Measurements from ENCODE around the gene KLF15. TPM values are rescaled to one million over a fixed set of nuclear protein-coding genes. Genes with fewer than 3 reads are reported as not detected.
A peak's percentile ranks its signal among the peaks of the same experiment; 100 is the strongest.

Gene KLF15
- total RNA-seq, 1 donor from 2014 or later: 28.5 TPM

DNA sequence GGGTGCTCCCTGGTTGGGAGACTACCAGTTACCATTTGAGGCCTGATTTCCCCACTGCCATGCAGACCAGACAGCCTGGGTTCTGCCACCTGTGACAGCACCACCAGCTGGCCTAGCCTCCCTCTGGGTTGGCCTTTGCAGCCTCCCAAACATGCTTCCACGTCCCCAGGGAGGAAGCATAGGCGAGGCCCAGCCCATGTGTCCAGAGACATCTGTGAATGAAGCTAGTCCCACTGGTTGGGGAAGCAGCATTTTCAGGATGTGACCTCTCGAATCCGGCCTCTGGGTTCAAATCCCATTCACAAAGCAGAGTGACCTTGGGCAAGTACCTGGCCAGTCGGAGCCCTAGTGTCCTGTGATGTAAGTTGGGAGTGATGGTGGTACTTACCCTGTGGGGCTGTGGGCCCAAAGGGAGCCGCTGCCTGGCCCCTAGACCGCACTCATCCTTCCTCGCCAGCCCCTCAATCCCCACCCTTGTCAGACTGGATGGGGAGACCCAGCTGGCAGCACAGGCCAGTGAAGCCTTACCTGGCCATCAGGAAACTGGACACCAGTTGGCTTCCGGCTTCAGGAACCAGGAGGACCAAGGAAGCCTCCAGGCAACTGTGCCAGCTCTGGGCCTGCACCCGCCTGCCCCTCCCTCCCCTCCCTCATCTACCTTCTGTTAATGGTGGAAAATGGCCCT is 6.0 kb downstream of the KLF15 start:
- DNase-seq (no peak), ATAC-seq (no peak)
- intact Hi-C loops (cut with micrococcal nuclease): no loop called here

DNA sequence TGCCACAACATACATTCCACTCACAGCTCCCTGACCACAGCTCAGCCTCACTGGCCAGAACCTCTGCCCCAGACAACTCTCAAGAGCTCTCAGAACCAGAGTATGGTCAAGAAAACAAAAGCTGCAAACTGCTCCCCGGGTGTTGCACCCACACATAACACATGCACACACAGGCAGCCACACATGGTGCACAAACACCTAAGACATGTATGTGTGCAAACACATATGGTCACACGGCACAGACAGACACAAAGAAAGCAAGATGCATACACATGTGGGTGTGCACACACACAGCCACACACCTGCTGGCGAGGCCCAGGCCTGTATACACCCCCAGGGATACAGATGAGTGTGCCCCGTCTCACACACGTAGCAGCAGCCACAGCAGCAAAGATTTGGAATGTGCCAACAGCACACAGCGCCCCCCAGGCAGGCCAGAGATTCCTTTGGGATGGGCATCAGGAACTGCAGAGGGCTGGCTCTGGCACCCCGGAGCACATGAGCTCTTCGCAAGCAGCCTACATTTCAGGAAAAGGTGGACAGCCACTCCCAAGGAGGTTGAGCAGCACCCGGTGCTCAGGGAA is 6.6 kb downstream of the KLF15 start:
- no peak for ATAC-seq
- no peak for DNase-seq
- intact Hi-C loops (cut with micrococcal nuclease): no loop called here

DNA sequence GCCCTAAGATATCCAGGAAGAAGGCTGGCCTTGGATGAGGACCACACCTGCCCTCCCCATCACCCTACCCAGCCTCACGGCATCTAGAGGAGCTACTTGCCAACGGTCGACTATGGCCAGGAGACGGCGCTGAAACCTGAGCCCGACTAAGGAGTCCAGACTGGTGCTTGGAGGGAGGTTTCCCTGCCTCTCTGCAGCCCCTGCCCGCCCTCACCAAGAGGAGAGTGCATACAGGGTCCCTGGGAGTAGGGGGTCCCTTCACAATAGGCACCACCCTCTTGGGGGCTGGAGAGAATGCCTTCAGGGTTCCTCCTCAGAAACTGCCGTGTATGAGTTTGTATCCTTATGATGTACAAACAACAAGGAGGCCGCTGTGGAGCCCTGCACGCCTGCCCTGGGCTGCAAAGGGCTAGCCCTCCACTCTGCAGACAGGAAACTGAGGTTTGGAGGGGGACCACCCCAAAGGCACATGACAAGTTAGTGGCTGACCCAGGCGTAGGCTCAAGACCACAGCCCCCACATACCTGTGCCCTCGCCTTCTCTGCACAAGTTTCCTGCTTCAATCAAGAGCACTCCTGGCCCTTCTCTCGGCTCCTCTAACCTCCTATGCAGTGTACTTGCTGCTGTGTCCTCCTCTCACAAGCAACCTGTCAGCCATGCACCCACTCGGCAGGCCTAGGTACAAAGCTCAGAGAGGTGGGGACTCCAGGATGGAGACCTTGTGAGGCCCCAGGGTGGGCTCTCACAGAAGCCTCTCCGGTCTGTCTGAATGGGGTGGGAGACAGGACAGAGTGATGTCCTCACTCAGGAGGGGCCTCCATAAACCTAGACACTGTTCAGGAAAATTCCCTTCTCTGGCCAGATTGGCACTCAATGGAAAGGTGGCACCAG is 7.4 kb downstream of the KLF15 start:
- intact Hi-C loops (cut with micrococcal nuclease): no loop called here
- ATAC-seq: no peak
- DNase-seq: no peak

DNA sequence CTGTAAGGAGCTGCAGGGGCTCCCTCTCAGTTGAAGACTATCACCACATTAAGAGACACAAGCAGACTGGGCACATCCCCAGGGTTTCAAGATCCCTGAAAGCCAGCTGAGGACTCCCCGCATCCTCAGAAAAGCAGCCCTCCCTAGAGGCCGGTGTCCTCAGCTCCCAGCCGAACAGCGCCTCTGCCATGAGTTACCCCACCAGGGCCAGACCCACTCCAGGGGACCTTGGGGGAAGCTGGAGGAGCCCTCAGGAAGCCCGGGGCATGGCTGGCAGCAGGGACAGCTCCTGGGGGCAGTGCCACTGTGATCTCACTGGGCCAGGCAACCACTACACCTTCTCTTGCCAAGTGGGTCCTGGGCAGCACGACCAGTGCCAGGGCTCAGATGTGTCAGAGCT is 8.1 kb downstream of the KLF15 start:
- intact Hi-C loops (cut with micrococcal nuclease): no loop called here
- DNase-seq (no peak), ATAC-seq (no peak)

DNA sequence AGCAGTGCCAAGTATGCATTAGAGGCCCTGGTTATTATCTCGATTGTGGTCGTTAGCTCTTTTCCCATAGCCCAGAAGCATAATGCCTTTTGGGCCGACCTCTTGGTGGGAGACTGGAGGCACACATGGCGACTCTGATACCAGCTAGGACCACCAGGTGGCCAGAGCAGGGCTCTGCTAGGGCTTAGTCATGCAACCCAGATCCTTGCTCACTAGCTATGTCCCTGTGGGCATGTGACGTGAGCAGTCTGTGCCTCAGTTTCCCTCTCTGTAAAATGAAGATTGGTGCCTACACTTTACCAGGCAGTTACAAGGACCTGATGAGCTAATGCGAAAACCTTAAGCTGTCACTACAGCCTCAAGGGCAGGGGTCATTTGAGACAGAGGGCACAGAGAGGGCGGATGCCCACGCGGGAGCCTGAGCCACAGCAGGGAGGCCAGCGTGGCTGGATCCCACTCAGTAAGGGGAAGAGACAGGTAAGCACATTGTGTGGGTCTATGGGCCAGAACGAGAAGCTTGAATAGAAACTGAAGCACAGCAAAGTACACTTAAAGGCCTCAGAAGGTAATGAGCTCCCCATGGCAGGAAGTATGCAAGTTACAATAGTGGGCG is 8.8 kb downstream of the KLF15 start:
- ATAC-seq (no peak), DNase-seq (no peak)
- intact Hi-C loops (cut with micrococcal nuclease): no loop called here

DNA sequence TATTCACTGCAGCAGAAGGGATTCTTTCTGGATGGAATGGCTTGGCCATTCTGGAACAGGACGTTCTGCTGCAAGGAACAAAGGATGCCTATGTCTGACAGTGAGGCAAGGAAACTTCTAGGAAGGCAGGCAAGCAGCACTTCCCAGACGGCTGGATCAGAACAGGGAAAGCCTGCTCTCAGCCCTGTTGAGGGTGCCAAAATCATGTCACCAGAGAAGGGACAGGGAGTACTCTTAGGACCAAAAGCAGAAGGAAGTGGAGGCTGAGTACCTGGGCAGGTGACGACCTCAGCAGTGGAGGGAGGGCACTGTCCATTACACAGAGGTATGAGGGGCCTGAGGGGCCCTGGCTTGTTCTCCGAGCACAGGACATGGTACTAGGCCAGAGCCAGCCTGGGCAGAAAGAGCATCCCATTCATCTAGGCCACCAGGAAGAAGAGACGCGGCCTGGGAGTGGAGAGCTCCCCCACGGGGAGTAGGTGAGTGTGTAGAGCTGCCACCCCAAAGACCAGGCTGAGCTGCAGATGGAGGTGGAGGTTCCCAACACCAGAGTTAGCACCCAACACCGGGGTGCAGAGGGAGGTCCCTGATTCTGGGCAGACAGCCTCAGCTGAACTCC is 9.6 kb downstream of the KLF15 start:
- ATAC-seq: peak; percentile 4

DNA sequence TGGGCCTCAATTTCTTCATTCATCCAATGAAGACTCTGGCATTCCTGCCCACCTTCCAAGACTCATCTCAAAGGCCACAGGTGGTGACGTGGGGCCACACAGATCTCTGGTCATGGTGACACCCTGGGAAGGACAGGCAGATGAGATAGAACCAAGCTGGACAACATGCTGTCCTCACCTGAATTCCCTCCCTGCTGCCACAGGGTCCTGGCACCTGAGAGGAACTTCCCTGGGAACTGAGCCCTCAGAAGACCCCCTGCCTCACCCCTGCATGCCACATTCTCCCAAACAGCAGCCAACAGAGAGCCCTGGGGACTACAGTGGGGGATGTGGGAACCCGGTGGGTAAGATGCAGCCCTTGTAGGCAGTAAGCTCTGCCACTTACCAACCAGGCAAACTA is 10.7 kb downstream of the KLF15 start:
- ATAC-seq (no peak), DNase-seq (no peak)
- intact Hi-C loops (cut with micrococcal nuclease): no loop called here

More for the DNA sequence above, 9.6 kb downstream of the KLF15 start:
- intact Hi-C loops (cut with micrococcal nuclease): no loop called here
- DNase-seq: no peak

DNA sequence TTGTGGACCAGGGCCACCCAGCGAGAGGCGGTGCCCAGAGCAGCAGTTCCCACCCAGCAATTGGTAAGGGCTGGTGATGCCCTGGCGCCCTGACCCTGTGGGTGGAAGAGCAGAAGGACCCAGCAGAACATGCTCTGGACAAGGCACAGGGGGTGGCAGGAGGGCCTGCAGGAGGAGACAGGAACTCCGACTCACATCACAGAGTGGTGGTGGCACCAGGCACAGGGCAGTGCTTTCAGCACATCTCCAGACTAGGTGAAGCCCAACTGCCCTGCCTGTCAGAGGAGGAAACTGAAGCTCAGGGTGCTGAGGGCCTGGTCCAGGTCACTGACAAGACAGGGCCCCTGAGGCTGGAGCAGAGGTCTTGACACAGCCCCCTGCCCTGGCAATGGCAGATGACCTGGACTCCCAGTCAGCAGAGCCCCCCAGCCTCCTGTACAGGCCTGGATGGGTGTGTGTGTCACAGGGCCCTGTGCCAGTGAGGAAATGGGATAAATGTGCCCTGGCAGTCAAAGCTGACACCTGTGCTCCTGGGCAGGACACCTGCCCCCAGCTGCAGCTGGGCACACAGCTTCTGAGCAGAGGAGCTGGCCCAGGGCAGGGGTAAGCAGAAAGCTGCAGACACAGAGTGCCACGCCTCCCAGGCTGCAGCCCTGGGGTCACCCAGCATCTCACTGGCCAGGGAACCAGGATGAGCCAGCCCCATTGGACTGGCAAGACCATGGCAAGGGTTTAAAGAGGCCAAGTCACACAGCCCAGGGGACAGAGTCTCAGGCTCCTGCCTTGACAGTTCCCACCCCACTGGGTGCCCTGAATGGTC is 11.4 kb downstream of the KLF15 start:
- DNase-seq: no peak
- ATAC-seq: no peak
- intact Hi-C loops (cut with micrococcal nuclease): no loop called here

DNA sequence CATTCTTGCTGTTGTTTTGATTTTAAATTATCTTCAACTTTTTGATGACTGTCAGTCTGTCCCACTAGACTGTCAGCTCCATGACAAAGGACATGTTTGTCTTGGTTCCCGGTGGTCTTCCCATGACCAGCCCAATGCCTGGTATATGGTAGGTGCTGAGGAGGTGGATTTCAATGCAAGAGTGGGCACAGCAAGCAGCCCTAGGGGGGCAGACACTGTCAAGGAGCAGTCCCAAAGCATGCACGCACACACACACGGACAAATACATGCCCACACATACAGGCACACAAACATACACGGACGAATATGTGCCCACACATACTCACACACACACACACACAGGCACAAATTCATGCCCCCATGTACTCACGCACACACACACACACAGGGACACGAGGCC is 12.0 kb downstream of the KLF15 start:
- no peak for ATAC-seq
- DNase-seq: no peak
- intact Hi-C loops (cut with micrococcal nuclease): no loop called here

DNA sequence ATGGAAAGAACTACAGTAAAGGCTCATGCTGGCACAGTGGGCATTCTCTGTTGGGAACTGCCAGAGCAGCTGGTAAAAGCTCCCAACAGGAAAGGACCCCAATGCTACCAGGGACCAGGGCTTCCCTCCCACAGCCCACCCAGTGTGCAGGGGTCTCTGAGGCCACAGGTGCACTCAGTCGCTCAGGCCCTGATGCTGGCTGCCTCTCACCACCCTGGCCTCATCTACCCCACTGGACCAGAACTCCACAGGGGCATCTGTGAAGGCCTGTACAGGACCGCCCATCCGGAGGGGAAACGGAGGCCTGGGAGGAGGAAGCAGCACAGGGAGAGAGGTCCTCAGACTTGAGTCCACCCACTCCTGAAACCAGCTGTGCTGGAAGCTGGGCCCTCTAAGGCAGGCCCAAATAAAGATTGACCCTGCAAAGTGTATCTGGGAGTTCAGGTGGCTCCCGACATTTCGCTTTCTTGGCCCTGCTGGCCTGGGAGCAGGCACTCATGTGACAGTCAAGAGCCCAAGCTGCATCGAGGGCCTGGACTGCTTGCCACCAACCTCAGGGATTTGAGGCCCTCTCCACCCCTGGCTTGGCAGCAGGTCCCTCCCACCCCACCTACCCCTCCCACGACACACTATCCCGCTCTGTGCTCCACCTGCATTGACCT is 12.7 kb downstream of the KLF15 start:
- no peak for ATAC-seq
- no peak for DNase-seq
- intact Hi-C loops (cut with micrococcal nuclease): no loop called here

DNA sequence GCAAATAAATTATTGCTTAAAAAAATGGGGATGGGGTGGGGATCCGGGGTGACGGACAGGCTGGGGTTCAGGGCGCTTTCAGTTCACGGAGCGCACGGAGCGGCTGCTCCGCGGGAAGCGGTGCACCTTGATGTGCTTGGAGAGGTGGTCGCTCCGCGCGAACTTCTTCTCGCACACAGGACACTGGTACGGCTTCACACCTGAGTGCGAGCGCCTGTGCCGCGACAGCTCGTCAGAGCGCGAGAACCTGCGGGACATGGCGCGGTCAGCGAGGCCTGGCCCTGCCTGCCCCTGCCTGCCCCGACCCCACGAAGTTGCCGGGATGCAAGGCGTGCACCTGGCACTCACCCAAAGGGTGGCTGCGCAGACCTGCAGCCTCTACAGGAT is 13.6 kb downstream of the KLF15 start:
- no peak for ATAC-seq
- intact Hi-C loops (cut with micrococcal nuclease): no loop called here

DNA sequence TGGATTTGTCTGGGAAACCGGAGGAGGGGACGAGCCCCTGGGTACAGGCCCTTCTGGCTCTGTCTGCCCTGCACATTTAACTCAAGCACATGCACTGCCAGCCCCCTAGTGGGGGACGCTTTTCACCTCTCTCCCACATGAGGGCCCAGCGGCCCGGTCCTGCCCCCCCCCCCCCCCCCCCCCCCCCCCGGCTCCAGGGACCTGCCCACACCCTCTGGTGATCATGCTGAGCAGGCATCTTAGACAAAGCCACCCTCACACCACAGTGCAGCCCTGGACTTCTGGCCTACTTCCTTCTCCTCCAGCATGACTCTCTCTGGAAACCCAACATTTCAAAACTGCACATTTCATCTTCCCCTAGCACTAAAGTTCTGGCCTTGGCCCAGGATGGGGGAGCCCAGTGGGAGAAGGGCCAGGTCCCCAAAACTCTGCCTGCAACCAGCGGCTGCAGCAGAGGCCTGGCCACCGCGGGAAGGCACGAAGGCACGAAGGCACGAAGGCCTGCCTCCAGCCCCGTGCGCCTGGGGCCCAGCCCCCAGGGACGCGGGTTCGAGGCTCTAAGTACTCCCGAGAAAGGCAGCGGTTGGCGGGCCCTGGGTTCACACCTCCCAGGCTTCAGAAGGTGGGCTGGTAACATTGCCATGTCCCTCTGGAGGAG is 14.1 kb downstream of the KLF15 start:
- intact Hi-C loops (cut with micrococcal nuclease): no loop called here
- peak; percentile 3 for ATAC-seq
- no peak for DNase-seq

More for the DNA sequence above, 13.6 kb downstream of the KLF15 start:
- DNase-seq: no peak

DNA sequence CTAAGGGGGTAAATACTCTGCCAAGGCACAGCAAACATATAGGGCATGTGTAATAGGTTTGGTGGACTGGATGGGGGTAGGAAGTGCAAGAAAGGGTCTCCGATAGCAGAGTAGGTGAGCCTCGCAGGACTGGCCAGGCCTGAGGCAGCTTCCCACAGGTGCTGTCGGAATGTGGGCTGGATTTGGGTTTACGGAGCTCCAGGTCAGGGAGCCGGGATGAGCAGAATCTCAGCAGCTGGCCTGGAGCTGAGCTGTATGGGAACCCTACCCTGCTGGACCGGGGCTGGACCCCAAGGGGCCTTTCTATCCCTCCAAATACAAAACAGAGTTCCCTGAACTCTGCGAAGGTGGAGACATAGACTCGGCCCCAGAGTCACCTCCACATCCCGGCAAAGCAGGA is 15.0 kb downstream of the KLF15 start:
- ATAC-seq: no peak
- no peak for DNase-seq
- intact Hi-C loops (cut with micrococcal nuclease): no loop called here

DNA sequence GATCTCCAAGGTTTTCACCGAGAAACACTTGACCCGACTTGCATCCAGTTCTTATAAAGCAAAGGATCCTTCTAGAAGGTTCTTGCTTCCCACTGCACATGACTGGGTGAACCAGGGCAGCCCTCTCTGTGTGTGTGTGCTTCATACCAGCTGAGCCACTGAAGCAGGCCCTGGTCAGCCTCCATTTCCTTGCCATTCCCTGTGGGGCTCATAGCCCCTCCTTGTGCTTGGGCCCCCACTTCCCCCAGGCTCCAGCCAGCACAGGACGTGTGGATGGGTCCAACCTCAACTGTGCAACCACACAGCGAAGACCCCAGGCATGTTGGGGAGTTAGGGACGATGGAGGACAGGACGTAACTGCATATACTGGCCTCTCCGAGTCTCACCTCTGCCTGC is 15.5 kb downstream of the KLF15 start:
- ATAC-seq (no peak), DNase-seq (no peak)
- intact Hi-C loops (cut with micrococcal nuclease): no loop called here

DNA sequence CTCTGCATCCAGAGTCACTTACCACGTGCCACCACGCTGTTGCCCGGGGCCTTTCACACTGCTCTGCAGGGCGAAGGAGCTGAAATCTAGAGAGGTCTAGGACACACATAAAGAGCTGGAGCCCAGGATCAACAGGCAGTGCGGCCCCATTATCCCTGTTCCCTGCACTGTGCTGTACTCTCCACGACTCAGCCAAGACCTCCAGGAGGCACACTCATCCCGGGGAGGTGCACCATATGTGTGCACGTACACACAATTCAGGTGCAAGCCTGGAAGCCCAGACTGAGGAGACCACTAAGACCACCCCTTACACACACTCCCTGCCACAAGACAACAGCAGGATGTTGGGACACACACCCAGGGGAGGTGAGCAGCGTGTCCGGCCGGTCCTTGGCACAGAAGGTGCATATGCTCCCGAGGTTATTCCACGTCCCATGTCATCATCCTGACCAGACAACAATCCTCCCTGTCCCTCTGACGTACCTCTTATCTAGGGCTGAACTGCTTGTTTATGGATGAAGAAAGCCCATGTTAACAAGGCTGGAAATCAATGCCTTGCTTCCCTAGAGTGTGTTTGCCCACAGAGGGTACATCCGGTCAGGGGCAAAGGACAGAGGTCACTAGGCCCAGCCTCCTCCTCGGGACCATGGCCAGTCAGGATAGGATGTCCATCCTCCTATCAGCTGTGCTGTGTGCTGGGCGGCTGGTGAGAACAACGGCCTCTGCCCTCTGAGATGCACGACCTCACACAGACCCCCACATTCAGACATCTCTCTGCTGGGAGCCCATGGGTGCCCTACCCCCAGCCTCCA is 16.1 kb downstream of the KLF15 start:
- intact Hi-C loops (cut with micrococcal nuclease): no loop called here
- ATAC-seq: no peak

DNA sequence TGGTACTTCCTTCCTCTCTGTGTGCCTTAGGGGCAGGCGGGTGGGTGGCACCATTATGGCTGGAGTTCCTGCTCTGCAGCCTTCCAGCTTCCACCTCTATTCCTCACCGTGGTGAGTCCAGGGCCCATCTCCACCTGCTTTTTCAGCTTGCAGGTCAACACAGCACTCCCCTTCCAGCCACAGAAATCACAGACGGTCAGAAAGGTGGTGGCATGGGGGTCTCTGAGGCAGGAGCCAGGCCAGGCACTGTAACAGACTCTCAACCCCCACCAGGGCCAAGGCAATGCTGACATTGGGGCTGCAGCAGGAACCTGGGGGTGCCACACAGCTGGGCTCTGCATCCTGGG is 16.6 kb downstream of the KLF15 start:
- intact Hi-C loops (cut with micrococcal nuclease): no loop called here
- ATAC-seq: no peak
- no peak for DNase-seq

More for the DNA sequence above, 16.1 kb downstream of the KLF15 start:
- peak; percentile 29 for DNase-seq

DNA sequence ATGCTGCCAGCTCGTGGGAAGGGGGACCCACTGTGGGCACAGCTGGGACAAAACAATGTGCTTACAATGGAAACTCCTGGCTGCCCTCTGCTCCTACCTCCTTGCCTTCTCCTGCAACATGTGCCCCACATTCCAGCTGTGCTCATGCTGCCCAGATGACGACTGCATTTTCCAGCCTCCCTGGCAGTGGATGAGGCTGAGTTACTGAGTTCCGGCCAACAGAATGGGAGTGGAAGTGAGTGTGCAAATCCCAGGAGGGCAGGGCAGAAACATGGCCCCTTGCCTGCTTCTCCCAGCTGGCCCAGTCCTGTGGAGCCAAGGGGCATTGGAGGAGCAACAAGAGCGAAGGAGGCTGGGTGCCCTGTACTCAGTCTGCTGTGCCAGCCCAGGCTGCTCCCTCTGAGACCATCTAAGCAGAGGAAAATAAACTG is 17.1 kb downstream of the KLF15 start:
- ATAC-seq (peak; percentile 72), DNase-seq (peak; percentile 45)
- intact Hi-C loops (cut with micrococcal nuclease): no loop called here

All from left ventricle myocardium superior (tissue), 1 donor.